Glomerular visceral epithelial cell (primary cell): Measurements from ENCODE around the gene RBMS2.
"Not testable (repeated sequence)": the region's sequence is repeated elsewhere in the genome, so short reads cannot be mapped to it uniquely, and the experiment has no call there.

Source experiments
- DNase-seq: peaks from one replicate; pipeline ENCODE4 v3.0.0-alpha.2; 2016; ENCODE audit errors: extremely low spot score

Gene RBMS2

GRCh38 chr12:56521590-56522371, at the start of gene RBMS2:
Gene RBMS2, plus strand, starts transcription at chr12:56521820. Its CDS starts 204 bp downstream, at chr12:56522024.
- DNase-seq: peak; percentile 88

GRCh38 chr12:56474389-56474788, 47.2 kb upstream of the RBMS2 start:
- no peak for DNase-seq

GRCh38 chr12:56476143-56476542, 45.5 kb upstream of the RBMS2 start:
- DNase-seq: no peak

GRCh38 chr12:56476972-56477432, 44.6 kb upstream of the RBMS2 start:
- DNase-seq: no peak

GRCh38 chr12:56477521-56478225, 43.9 kb upstream of the RBMS2 start:
- no peak for DNase-seq

GRCh38 chr12:56479625-56480024, 42.0 kb upstream of the RBMS2 start:
- no peak for DNase-seq

GRCh38 chr12:56484566-56484965, 37.1 kb upstream of the RBMS2 start:
- DNase-seq: no peak

GRCh38 chr12:56486694-56487093, 34.9 kb upstream of the RBMS2 start:
- DNase-seq: no peak

GRCh38 chr12:56487448-56488040, 34.1 kb upstream of the RBMS2 start:
- peak; percentile 17 for DNase-seq

GRCh38 chr12:56488041-56488955, 33.3 kb upstream of the RBMS2 start, which contains the start of gene GLS2:
Gene GLS2, minus strand, starts transcription at chr12:56488161. Its CDS starts 43 bp downstream, at chr12:56488118.
- peak; percentile 80 for DNase-seq

- DNase-seq: no peak
Observed at GRCh38 chr12:56490360-56490759, 31.3 kb upstream of the RBMS2 start.

- not testable (repeated sequence) for DNase-seq
Observed at GRCh38 chr12:56493409-56494105, 28.1 kb upstream of the RBMS2 start.

- DNase-seq: not testable (repeated sequence)
Observed at GRCh38 chr12:56494106-56494415, 27.6 kb upstream of the RBMS2 start.

- DNase-seq: not testable (repeated sequence)
Observed at GRCh38 chr12:56494481-56494880, 27.1 kb upstream of the RBMS2 start.

- not testable (repeated sequence) for DNase-seq
Observed at GRCh38 chr12:56496704-56497103, 24.9 kb upstream of the RBMS2 start.

GRCh38 chr12:56498126-56498902, 23.3 kb upstream of the RBMS2 start:
- DNase-seq: not testable (repeated sequence)

- DNase-seq: not testable (repeated sequence)
Observed at GRCh38 chr12:56499452-56499851, 22.2 kb upstream of the RBMS2 start.

GRCh38 chr12:56499879-56500278, 21.7 kb upstream of the RBMS2 start:
- DNase-seq: not testable (repeated sequence)

GRCh38 chr12:56510786-56511185, 10.8 kb upstream of the RBMS2 start:
- no peak for DNase-seq

- DNase-seq: not testable (repeated sequence)
Observed at GRCh38 chr12:56514014-56514318, 7.7 kb upstream of the RBMS2 start.
